ENCODE measurements around the gene YES1.

GRCh38 chr18:673317-673716 is 138.7 kb downstream of the YES1 start:
- no peak for TF ChIP-seq ZNF785 (tag by site-specific recombination; IDR thresholded peaks at IDR 0.05)
- TF ChIP-seq, protein P1, sequence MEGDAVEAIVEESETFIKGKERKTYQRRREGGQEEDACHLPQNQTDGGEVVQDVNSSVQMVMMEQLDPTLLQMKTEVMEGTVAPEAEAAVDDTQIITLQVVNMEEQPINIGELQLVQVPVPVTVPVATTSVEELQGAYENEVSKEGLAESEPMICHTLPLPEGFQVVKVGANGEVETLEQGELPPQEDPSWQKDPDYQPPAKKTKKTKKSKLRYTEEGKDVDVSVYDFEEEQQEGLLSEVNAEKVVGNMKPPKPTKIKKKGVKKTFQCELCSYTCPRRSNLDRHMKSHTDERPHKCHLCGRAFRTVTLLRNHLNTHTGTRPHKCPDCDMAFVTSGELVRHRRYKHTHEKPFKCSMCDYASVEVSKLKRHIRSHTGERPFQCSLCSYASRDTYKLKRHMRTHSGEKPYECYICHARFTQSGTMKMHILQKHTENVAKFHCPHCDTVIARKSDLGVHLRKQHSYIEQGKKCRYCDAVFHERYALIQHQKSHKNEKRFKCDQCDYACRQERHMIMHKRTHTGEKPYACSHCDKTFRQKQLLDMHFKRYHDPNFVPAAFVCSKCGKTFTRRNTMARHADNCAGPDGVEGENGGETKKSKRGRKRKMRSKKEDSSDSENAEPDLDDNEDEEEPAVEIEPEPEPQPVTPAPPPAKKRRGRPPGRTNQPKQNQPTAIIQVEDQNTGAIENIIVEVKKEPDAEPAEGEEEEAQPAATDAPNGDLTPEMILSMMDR (tag by site-specific recombination; IDR thresholded peaks at IDR 0.05): no peak
